Endothelial cell of umbilical vein (primary cell): Measurements from ENCODE around the gene SLC44A5. TPM values are rescaled to one million over a fixed set of nuclear protein-coding genes. Genes with fewer than 3 reads are reported as not detected.
"Not testable (repeated sequence)": the region's sequence is repeated elsewhere in the genome, so short reads cannot be mapped to it uniquely, and the experiment has no call there.

Experiments
- BruUV-seq: library from RNA; stranded (reverse); fragments of 400-500 nt; replicated peaks from 2 replicates; lab custom pipeline; 2021; lab: Mats Ljungman, UMichigan
- CTCF ChIA-PET: fragments of 300-600, 350-600 bp; sonication (Branson Sonifier 250); formaldehyde crosslinking; loops from one replicate; lab custom pipeline; 2021; ENCODE audit warnings: antibody characterized with exemption, inconsistent platforms; lab: Charles Lee
- POLR2A ChIA-PET: fragments of 300-600, 350-600 bp; sonication (Branson Sonifier 250); formaldehyde crosslinking; loops from one replicate; lab custom pipeline; 2021; ENCODE audit warnings: antibody characterized with exemption, inconsistent platforms; lab: Charles Lee
- DNase-seq: peaks from one replicate; pipeline ENCODE4 v3.0.0-alpha.2; 2011; ENCODE audit warnings: low read depth, low spot score
- FAIRE-seq: peaks from 2 replicates; lab custom pipeline; 2011; peaks lifted over from hg19 to GRCh38; lab: Jason Lieb, UNC
- H2AFZ ChIP-seq: 2 replicates; pipeline ENCODE4 v1.6.0; 2012; ENCODE audit warnings: low read depth, low read length, control low read depth, inconsistent platforms
- H3K27ac ChIP-seq: 2 replicates; pipeline ENCODE4 v1.5.1; 2011; ENCODE audit warnings: low read depth, mild to moderate bottlenecking, control low read depth, low read length, moderate library complexity; ENCODE audit not compliant: insufficient read depth
- H3K27me3 ChIP-seq, 2 experiments: 2 replicates each; pipeline versions ENCODE4 v1.6.0 to v1.6.1; 2011; ENCODE audit warnings: low read length in 2 of 2, mixed read lengths in 1 of 2; ENCODE audit not compliant: control insufficient read depth in 2 of 2, insufficient read depth in 2 of 2
- H3K36me3 ChIP-seq, 2 experiments: 2 replicates in 1 of 2; 3 replicates in 1 of 2; pipeline ENCODE4 v1.5.1; 2011; ENCODE audit warnings: low read length in 2 of 2, mild to moderate bottlenecking in 1 of 2, moderate library complexity in 1 of 2; ENCODE audit not compliant: control insufficient read depth in 2 of 2, insufficient read depth in 2 of 2; ENCODE audit errors: extremely low read depth in 1 of 2
- H3K4me1 ChIP-seq: 3 replicates; pipeline ENCODE4 v1.5.1; 2011; ENCODE audit warnings: mild to moderate bottlenecking, low read length; ENCODE audit not compliant: control insufficient read depth, insufficient read depth; ENCODE audit errors: extremely low read depth
- H3K4me2 ChIP-seq: 2 replicates; pipeline ENCODE4 v1.6.1; 2011; ENCODE audit warnings: low read length, control low read depth, mixed read lengths; ENCODE audit not compliant: insufficient read depth
- H3K4me3 ChIP-seq, 3 experiments: fragments of 200-600 bp in 1 of 3; sonication (generic), shearing (Covaris generic) in 1 of 3; replicated peaks in 1 of 3; 2 replicates each; pipeline ENCODE4 v1.5.1; 2011 to 2016; ENCODE audit warnings: control low read depth in 3 of 3, low read length in 3 of 3, mild to moderate bottlenecking in 2 of 3, inconsistent platforms in 1 of 3, low read depth in 1 of 3, moderate library complexity in 1 of 3; ENCODE audit not compliant: insufficient read depth in 1 of 3
- H3K79me2 ChIP-seq: 2 replicates; pipeline ENCODE4 v1.6.0; 2012; ENCODE audit warnings: low read length, inconsistent platforms; ENCODE audit not compliant: control insufficient read depth, insufficient read depth
- H3K9ac ChIP-seq: replicated peaks from 2 replicates; pipeline ENCODE3; 2011; ENCODE audit warnings: low read length, control low read depth; ENCODE audit not compliant: insufficient read depth; ENCODE audit errors: extremely low read depth
- H3K9me1 ChIP-seq: replicated peaks from 3 replicates; pipeline ENCODE4 v1.6.0; 2011; ENCODE audit warnings: mild to moderate bottlenecking, low read length; ENCODE audit not compliant: control insufficient read depth, insufficient read depth; ENCODE audit errors: extremely low read depth
- H3K9me3 ChIP-seq: replicated peaks from 2 replicates; pipeline ENCODE4 v1.5.1; 2012; ENCODE audit warnings: low read length, inconsistent platforms; ENCODE audit not compliant: control insufficient read depth, insufficient read depth
- H4K20me1 ChIP-seq: replicated peaks from 2 replicates; pipeline ENCODE3; 2011; ENCODE audit warnings: mild to moderate bottlenecking, low read length; ENCODE audit not compliant: control insufficient read depth, insufficient read depth; ENCODE audit errors: extremely low read depth
- FOS ChIP-seq: IDR thresholded peaks from 2 replicates; pipeline ENCODE4 v1.6.1; 2011; ENCODE audit warnings: mild to moderate bottlenecking, low read length, moderate library complexity, borderline replicate concordance; ENCODE audit not compliant: insufficient read depth
- GATA2 ChIP-seq: IDR thresholded peaks from 2 replicates; pipeline ENCODE4 v1.7.0; 2011; ENCODE audit warnings: low read depth, mild to moderate bottlenecking, moderate library complexity, mixed read lengths, low read length; ENCODE audit not compliant: insufficient read length, insufficient read depth
- MYC ChIP-seq: IDR thresholded peaks from one replicate; pipeline ENCODE4 v1.6.1; 2011; ENCODE audit warnings: mild to moderate bottlenecking, low read depth, low read length
- POLR2A ChIP-seq: IDR thresholded peaks from 2 replicates; pipeline ENCODE4 v1.6.1; 2012; ENCODE audit warnings: low read depth, mild to moderate bottlenecking, control low read depth, low read length
- POLR2AphosphoS5 ChIP-seq: IDR thresholded peaks from 2 replicates; pipeline ENCODE4 v1.6.1; 2012; ENCODE audit warnings: low read depth, mild to moderate bottlenecking, control low read depth, low read length, moderate library complexity; ENCODE audit not compliant: insufficient read depth
- dilution Hi-C: fragments of 300-500 bp; cut with MboI; formaldehyde crosslinking; loops from one replicate; pipeline ENCODE4 v1.15.0; 2019; ENCODE audit warnings: low sequenced_read_pairs; ENCODE audit not compliant: extremely low pct_ligation_motif_present
- intact Hi-C: fragments of 100-400 bp; cut with micrococcal nuclease; formaldehyde crosslinking; loops from one replicate; pipeline ENCODE4 v1.10.0; 2022
- polyA plus RNA-seq, 4 experiments: library from polyadenylated mRNA; depleted of rRNA in 3 of 4; stranded (reverse) in 3 of 4; unstranded in 1 of 4; fragments of >200 nt; gene quantifications; 2 replicates each; pipeline versions ENCODE4 v1.2.1 to v1.2.3, GENCODE V29; 2011 to 2012; ENCODE audit warnings: missing spikeins in 1 of 4
- total RNA-seq: library from RNA; stranded (reverse); gene quantifications from 2 replicates; pipeline ENCODE4 v1.2.3, GENCODE V29; 2021

The SLC44A5 gene
- total and polyA plus RNA-seq, 2 donors (not counting 3 experiments of a cell fraction or from before 2014, with no cell fraction given): 1.6 to 3.2 TPM

DNA sequence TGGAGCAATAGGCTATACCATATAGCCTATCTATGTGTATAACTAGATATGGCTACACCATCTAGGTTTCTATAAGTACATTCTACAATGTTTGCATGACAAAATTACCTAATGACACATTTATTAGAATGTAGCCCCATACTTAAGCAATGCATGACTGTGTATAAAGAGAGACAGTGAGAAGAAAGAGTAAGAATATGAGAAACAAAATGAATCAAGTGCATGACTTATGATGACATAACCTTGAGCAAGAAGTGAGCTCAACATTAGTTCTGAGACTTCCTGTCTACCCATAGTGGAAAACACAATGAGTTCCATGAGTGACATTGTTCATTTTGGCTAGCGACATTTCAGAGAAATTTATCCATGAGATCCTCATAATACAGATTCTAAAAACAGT, 10.1 kb downstream of the SLC44A5 start:
- Histone ChIP-seq H3K9me3 (no peaks in the 10 kb centered on the region), H4K20me1 (no peaks in the 10 kb centered on the region), H3K4me2 (no peak overlapping the region), H3K4me3 (no peak overlapping the region), H3K36me3 (no peaks in the 10 kb centered on the region), H2AFZ (no peak overlapping the region), H3K27ac (no peak overlapping the region), H3K9me1 (no peaks in the 10 kb centered on the region), H3K4me1 (no peaks in the 10 kb centered on the region), H3K9ac (no peak overlapping the region), H3K27me3 (no peaks in the 10 kb centered on the region), H3K79me2 (no peaks in the 10 kb centered on the region)
- intact Hi-C loops (no loop called here), dilution Hi-C loops (no loop called here)
- FAIRE-seq (no peak), DNase-seq (peak; percentile 21)
- no TSS peak for BruUV-seq
- no peak for TF ChIP-seq POLR2AphosphoS5
- peak; percentile 81 for TF ChIP-seq FOS
- no peak for TF ChIP-seq POLR2A
- no peak for TF ChIP-seq MYC
- no peak for TF ChIP-seq GATA2
- POLR2A ChIA-PET: no interaction called here
- CTCF ChIA-PET: interaction anchor here (1.0 kb wide), 1 partner anchor 14 kb away, joined by 3 read pairs; no protein-coding TSS in a partner anchor

DNA sequence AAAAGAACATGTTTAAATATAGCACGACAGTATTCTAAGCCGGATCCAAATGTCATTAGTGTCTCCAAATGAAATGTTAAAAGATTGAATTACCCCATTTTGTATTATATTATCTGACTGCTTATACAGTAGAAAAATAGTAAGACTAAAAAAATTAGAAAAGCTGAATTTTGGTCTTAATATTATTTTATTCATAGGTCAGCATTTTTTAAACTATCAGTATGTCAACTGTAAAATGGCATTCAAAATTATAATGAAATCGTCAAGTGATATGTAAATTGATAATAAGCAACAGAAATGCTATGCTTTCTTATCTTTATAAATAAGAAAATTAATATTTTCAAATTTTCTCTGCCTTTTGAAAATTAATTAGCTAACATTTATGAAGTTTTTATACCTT, 16.6 kb downstream of the SLC44A5 start:
- dilution Hi-C loops (no loop called here), intact Hi-C loops (no loop called here)
- TF ChIP-seq FOS: no peak
- TF ChIP-seq POLR2AphosphoS5: no peak
- no peaks in the 10 kb centered on the region for H3K36me3 ChIP-seq
- no peaks in the 10 kb centered on the region for H3K4me1 ChIP-seq
- no peak overlapping the region for H3K27ac ChIP-seq
- no peaks in the 10 kb centered on the region for H3K27me3 ChIP-seq
- FAIRE-seq: no peak
- POLR2A ChIA-PET: no interaction called here
- H3K9me1 ChIP-seq: no peaks in the 10 kb centered on the region
- no peaks in the 10 kb centered on the region for H3K9me3 ChIP-seq
- BruUV-seq: no TSS peak
- no peak overlapping the region for H3K4me2 ChIP-seq
- no peak overlapping the region for H3K4me3 ChIP-seq
- H3K9ac ChIP-seq: no peak overlapping the region
- H3K79me2 ChIP-seq: no peaks in the 10 kb centered on the region
- DNase-seq: no peak
- no peak overlapping the region for H2AFZ ChIP-seq
- CTCF ChIA-PET: interaction anchor here (0.7 to 1.3 kb wide), 5 partner anchors 20 to 329 kb away, joined by 3 to 5 read pairs (median 3); no protein-coding TSS in a partner anchor
- no peaks in the 10 kb centered on the region for H4K20me1 ChIP-seq

DNA sequence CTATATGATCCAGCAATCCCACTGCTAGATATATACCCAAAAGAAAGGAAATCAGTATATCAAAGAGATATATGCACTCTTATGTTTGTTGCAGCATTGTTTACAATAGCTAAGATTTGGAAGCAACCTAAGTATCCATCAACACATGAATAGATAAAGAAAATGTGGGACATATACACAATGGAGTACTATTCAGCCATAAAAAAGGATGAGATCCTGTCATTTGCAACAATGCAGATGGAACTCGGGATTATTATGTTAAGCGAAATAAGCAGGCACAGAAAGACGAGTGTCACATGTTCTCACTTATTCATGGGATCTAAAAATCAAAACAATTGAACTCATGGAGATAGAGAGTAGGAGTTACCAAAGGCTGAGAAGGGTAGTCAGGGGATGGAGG, 17.5 kb downstream of the SLC44A5 start:
- H3K9me1 ChIP-seq, H3K4me1 ChIP-seq, POLR2A ChIA-PET, H3K4me3 ChIP-seq, H3K9ac ChIP-seq, H3K27me3 ChIP-seq, DNase-seq, FAIRE-seq, dilution Hi-C loops, intact Hi-C loops, H3K9me3 ChIP-seq, H2AFZ ChIP-seq, CTCF ChIA-PET, H3K27ac ChIP-seq, H3K79me2 ChIP-seq, H3K4me2 ChIP-seq, H4K20me1 ChIP-seq, BruUV-seq, H3K36me3 ChIP-seq: not testable (repeated sequence)
